Osteocyte (in vitro differentiated cells): ENCODE data around the gene TRAF4. TPM values are rescaled to one million over a fixed set of nuclear protein-coding genes. Genes with fewer than 3 reads are reported as not detected.
"Not testable (repeated sequence)": the region's sequence is repeated elsewhere in the genome, so short reads cannot be mapped to it uniquely, and the experiment has no call there.

Experiments
- DNase-seq: peaks from one replicate; pipeline ENCODE4 v3.0.0; 2021; ENCODE audit warnings: mixed read lengths; ENCODE audit not compliant: unreplicated experiment; ENCODE audit errors: extremely low spot score
- H3K27ac Mint-ChIP-seq: one replicate; pipeline ENCODE4 v1.8.0; 2021; ENCODE audit warnings: mild to moderate bottlenecking, mixed read lengths; ENCODE audit not compliant: unreplicated experiment
- H3K27me3 Mint-ChIP-seq: one replicate; pipeline ENCODE4 v1.8.0; 2021; ENCODE audit warnings: mixed read lengths; ENCODE audit not compliant: unreplicated experiment
- H3K36me3 Mint-ChIP-seq: one replicate; pipeline ENCODE4 v1.8.0; 2021; ENCODE audit warnings: mixed read lengths; ENCODE audit not compliant: unreplicated experiment
- H3K4me1 Mint-ChIP-seq: one replicate; pipeline ENCODE4 v1.8.0; 2021; ENCODE audit warnings: mixed read lengths; ENCODE audit not compliant: unreplicated experiment
- H3K4me3 Mint-ChIP-seq: one replicate; pipeline ENCODE4 v1.8.0; 2021; ENCODE audit warnings: mild to moderate bottlenecking, moderate library complexity, mixed read lengths; ENCODE audit not compliant: unreplicated experiment
- H3K9me3 Mint-ChIP-seq: one replicate; pipeline ENCODE4 v1.8.0; 2021; ENCODE audit warnings: mixed read lengths; ENCODE audit not compliant: unreplicated experiment
- total RNA-seq: library from RNA; stranded (reverse); gene quantifications from 2 replicates; pipeline ENCODE4 v1.2.1, GENCODE V29; 2021
- TF ChIP-seq, protein P1 (sequence below): fragments of 200-600 bp; sonication (generic); IDR thresholded peaks from 2 replicates; pipeline ENCODE4 v1.5.0; 2021; ENCODE audit warnings: antibody characterized with exemption, mild to moderate bottlenecking, moderate library complexity

The TRAF4 gene
- total RNA-seq, 1 donor from 2014 or later = 95.5 TPM

- no peak for DNase-seq
- TF ChIP-seq, protein P1, sequence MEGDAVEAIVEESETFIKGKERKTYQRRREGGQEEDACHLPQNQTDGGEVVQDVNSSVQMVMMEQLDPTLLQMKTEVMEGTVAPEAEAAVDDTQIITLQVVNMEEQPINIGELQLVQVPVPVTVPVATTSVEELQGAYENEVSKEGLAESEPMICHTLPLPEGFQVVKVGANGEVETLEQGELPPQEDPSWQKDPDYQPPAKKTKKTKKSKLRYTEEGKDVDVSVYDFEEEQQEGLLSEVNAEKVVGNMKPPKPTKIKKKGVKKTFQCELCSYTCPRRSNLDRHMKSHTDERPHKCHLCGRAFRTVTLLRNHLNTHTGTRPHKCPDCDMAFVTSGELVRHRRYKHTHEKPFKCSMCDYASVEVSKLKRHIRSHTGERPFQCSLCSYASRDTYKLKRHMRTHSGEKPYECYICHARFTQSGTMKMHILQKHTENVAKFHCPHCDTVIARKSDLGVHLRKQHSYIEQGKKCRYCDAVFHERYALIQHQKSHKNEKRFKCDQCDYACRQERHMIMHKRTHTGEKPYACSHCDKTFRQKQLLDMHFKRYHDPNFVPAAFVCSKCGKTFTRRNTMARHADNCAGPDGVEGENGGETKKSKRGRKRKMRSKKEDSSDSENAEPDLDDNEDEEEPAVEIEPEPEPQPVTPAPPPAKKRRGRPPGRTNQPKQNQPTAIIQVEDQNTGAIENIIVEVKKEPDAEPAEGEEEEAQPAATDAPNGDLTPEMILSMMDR = no peak
- Mint-ChIP-seq H3K4me3 (no peak overlapping the region), H3K9me3 (no peaks in the 10 kb centered on the region), H3K27ac (no peak overlapping the region), H3K4me1 (peaks cover 13% of the 10 kb centered on the region), H3K36me3 (peaks cover 2% of the 10 kb centered on the region), H3K27me3 (no peaks in the 10 kb centered on the region)
Measured at GRCh38 chr17:28765038-28765437, 21.2 kb downstream of the TRAF4 start.

DNA sequence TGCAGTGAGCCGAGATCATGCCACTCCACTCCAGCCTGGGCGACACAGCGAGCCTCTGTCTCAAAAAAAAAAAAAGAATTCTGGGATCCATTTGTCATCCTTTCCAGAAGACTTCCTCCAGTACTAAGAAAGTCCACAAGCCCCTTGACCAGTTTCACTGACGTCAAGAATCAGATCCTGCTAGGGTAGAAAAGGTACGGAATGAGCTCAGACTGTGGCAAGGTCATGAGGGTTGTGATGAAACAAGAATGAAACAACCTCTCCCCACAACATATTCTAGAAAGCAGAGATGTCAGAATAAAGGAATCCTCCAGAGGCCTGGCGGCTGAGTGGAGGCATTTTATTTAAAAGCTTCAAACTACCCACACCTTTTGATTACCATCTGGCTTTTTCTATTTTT lies 29.9 kb downstream of the TRAF4 start:
- H3K27ac Mint-ChIP-seq = no peak overlapping the region
- H3K27me3 Mint-ChIP-seq = no peaks in the 10 kb centered on the region
- no peaks in the 10 kb centered on the region for H3K9me3 Mint-ChIP-seq
- peaks cover 2% of the 10 kb centered on the region for H3K4me1 Mint-ChIP-seq
- H3K4me3 Mint-ChIP-seq = no peak overlapping the region
- no peak for DNase-seq
- peaks cover 1% of the 10 kb centered on the region for H3K36me3 Mint-ChIP-seq
- TF ChIP-seq, protein P1 = no peak

DNA sequence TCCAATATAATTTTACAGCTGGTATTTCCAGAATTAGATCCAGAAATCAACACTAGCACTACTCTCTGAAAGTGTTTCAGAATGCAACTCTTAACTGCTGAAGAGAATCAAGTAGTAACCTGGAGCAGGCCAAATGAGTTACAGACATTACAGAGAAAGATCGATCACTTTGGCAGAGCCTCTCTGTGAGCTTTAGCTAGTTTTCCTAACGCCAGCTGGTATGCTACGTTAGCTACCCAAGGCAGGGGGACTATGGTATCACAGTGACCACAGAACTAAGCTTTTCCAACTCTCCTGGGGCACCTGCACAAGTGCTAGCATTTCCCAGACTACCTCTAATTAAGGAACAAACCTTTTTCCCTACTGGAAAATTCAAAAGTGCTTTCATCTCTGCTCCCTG lies 30.4 kb downstream of the TRAF4 start:
- TF ChIP-seq, protein P1 = no peak
- Mint-ChIP-seq H3K27ac (peak overlapping the region; percentile 47), H3K4me3 (no peak overlapping the region), H3K27me3 (no peaks in the 10 kb centered on the region), H3K4me1 (peaks cover 4% of the 10 kb centered on the region), H3K36me3 (peaks cover 1% of the 10 kb centered on the region), H3K9me3 (no peaks in the 10 kb centered on the region)
- DNase-seq = no peak

- Mint-ChIP-seq H3K27me3 (no peaks in the 10 kb centered on the region), H3K4me1 (peaks cover 5% of the 10 kb centered on the region), H3K36me3 (peaks cover 10% of the 10 kb centered on the region), H3K9me3 (no peaks in the 10 kb centered on the region), H3K4me3 (no peak overlapping the region), H3K27ac (peak overlapping the region; percentile 8)
- TF ChIP-seq, protein P1 = no peak
- DNase-seq = no peak
Measured at GRCh38 chr17:28777178-28777577, 33.4 kb downstream of the TRAF4 start.

DNA sequence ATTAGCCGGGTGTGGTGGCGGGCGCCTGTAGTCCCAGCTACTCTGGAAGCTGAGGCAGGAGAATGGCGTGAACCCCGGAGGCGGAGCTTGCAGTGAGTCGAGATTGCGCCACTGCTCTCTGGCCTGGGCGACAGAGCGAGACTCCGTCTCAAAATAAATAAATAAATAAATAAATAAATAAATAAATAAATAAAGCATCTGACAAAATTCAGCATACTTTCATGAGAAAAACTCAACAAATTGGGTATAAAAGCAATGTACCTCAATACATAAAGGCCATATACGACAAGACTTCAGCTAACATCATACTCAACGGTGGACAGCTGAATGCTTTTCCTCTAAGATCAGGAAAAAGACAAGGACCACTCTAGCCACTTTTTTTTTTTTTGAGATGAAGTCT lies 35.8 kb downstream of the TRAF4 start:
- H3K4me1 Mint-ChIP-seq, H3K4me3 Mint-ChIP-seq, DNase-seq, H3K27ac Mint-ChIP-seq, H3K27me3 Mint-ChIP-seq, H3K36me3 Mint-ChIP-seq, H3K9me3 Mint-ChIP-seq: not testable (repeated sequence)

DNA sequence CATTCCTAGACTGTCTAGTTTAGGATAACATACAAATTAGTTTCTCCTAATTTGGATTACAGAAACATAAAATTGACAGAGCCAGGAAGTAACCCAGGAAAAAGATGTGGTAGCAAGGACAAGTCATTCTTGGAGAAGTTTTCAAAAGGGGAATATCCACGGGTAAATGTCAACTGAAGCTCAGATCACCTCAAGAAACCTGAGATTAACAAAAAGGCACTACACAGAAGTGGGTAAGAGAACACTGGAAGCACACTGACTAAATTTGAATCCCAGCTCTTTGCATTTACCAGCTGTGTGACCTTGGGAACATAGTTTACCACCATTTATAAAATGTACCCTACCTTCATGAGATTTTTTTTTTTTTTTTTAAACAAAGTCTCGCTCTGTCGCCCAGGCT lies 39.4 kb downstream of the TRAF4 start:
- TF ChIP-seq, protein P1 = no peak
- no peak for DNase-seq
- Mint-ChIP-seq H3K36me3 (peaks cover 8% of the 10 kb centered on the region), H3K4me1 (peaks cover 3% of the 10 kb centered on the region), H3K27me3 (no peaks in the 10 kb centered on the region), H3K9me3 (no peaks in the 10 kb centered on the region), H3K27ac (no peak overlapping the region), H3K4me3 (no peak overlapping the region)
